ENCODE data around the gene RAB34.

DNA sequence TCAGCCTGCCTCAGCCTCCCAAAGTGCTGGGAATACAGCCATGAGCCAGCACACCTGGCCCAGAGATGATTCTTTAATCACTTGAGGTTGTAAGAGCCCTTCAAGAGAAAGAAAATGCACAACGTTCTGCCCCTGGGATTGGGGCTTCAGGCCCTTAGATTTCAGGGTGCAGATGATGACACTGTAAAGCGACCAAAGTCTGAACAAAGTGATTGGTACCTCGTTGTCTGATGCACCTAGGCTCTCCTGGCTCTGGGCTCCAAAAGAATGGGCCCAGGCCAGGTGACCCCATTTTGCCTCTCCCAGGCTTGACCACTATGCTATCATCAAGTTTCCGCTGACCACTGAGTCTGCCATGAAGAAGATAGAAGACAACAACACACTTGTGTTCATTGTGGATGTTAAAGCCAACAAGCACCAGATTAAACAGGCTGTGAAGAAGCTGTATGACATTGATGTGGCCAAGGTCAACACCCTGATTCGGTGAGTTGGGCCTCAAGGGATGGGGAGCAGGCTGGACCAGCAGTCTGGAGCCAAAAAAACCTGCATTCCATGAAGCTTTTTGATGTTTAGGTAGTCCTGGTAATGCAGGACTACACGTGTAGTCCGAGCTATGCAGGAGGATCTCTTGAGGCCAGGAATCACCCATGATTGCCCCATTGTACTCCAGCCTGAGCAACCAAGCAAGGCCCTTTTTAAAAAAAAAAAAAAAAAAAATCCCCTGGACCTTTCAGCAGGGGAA, 4.9 kb upstream of the RAB34 start:
- TF ChIP-seq, protein P1, sequence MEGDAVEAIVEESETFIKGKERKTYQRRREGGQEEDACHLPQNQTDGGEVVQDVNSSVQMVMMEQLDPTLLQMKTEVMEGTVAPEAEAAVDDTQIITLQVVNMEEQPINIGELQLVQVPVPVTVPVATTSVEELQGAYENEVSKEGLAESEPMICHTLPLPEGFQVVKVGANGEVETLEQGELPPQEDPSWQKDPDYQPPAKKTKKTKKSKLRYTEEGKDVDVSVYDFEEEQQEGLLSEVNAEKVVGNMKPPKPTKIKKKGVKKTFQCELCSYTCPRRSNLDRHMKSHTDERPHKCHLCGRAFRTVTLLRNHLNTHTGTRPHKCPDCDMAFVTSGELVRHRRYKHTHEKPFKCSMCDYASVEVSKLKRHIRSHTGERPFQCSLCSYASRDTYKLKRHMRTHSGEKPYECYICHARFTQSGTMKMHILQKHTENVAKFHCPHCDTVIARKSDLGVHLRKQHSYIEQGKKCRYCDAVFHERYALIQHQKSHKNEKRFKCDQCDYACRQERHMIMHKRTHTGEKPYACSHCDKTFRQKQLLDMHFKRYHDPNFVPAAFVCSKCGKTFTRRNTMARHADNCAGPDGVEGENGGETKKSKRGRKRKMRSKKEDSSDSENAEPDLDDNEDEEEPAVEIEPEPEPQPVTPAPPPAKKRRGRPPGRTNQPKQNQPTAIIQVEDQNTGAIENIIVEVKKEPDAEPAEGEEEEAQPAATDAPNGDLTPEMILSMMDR (IDR thresholded peaks at IDR 0.05), result no peak
- TF ChIP-seq TCF7L2 (IDR thresholded peaks at IDR 0.05; ENCODE audit: low read depth, low read length), result no peak
- TF ChIP-seq, protein P2, sequence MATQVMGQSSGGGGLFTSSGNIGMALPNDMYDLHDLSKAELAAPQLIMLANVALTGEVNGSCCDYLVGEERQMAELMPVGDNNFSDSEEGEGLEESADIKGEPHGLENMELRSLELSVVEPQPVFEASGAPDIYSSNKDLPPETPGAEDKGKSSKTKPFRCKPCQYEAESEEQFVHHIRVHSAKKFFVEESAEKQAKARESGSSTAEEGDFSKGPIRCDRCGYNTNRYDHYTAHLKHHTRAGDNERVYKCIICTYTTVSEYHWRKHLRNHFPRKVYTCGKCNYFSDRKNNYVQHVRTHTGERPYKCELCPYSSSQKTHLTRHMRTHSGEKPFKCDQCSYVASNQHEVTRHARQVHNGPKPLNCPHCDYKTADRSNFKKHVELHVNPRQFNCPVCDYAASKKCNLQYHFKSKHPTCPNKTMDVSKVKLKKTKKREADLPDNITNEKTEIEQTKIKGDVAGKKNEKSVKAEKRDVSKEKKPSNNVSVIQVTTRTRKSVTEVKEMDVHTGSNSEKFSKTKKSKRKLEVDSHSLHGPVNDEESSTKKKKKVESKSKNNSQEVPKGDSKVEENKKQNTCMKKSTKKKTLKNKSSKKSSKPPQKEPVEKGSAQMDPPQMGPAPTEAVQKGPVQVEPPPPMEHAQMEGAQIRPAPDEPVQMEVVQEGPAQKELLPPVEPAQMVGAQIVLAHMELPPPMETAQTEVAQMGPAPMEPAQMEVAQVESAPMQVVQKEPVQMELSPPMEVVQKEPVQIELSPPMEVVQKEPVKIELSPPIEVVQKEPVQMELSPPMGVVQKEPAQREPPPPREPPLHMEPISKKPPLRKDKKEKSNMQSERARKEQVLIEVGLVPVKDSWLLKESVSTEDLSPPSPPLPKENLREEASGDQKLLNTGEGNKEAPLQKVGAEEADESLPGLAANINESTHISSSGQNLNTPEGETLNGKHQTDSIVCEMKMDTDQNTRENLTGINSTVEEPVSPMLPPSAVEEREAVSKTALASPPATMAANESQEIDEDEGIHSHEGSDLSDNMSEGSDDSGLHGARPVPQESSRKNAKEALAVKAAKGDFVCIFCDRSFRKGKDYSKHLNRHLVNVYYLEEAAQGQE (IDR thresholded peaks at IDR 0.05; ENCODE audit: insufficient read depth in 1 of 2, low read depth in 2 of 2, low read length in 1 of 2), result no peak
- TF ChIP-seq POLR2AphosphoS5 (IDR thresholded peaks at IDR 0.05; ENCODE audit: low read depth, low read length), result no peak
